SK-N-SH (cell line): Measurements from ENCODE around the gene GLT6D1. TPM values are rescaled to one million over a fixed set of nuclear protein-coding genes. Genes with fewer than 3 reads are reported as not detected.

Experiments used
- CTCF ChIA-PET: fragments of 300-600, 350-600 bp; formaldehyde crosslinking; extraction: SDS; loops from one replicate; lab custom pipeline; 2021; lab: Yijun Ruan, JAX
- POLR2A ChIA-PET: fragments of 350-600 bp; sonication (Branson Sonifier 250); formaldehyde crosslinking; extraction: SDS; loops from one replicate; lab custom pipeline; 2020; ENCODE audit warnings: antibody characterized with exemption, inconsistent platforms; lab: Yijun Ruan, JAX
- DNase-seq: peaks from one replicate; pipeline ENCODE4 v3.0.0; 2012
- H2AFZ ChIP-seq: fragments of 200-600 bp; sonication (generic); 2 replicates; pipeline ENCODE4 v1.8.1; 2016; ENCODE audit warnings: antibody characterized with exemption, mild to moderate bottlenecking, low read depth
- H3F3A ChIP-seq: fragments of 200-600 bp; sonication (generic); replicated peaks from 2 replicates; pipeline ENCODE3; 2016; ENCODE audit warnings: antibody characterized with exemption, mild to moderate bottlenecking; ENCODE audit not compliant: insufficient read depth
- H3K27ac ChIP-seq, 2 experiments: fragments of 200-500 bp in 1 of 2; fragments of 200-600 bp in 1 of 2; sonication (Bioruptor generic) in 1 of 2; sonication (generic), shearing (Covaris generic) in 1 of 2; 2 replicates each; pipeline versions ENCODE4 v1.5.1 to v1.6.1; 2014 to 2016; ENCODE audit warnings: low read depth in 2 of 2, inconsistent platforms in 1 of 2, low read length in 1 of 2, mild to moderate bottlenecking in 1 of 2, mixed read lengths in 1 of 2
- H3K27me3 ChIP-seq: fragments of 200-600 bp; sonication (generic), shearing (Covaris generic); 2 replicates; pipeline ENCODE4 v1.6.1; 2016; ENCODE audit warnings: mixed run types; ENCODE audit not compliant: insufficient read depth
- H3K36me3 ChIP-seq, 2 experiments: fragments of 200-500 bp in 1 of 2; fragments of 200-600 bp in 1 of 2; sonication (Bioruptor generic) in 1 of 2; sonication (generic) in 1 of 2; replicated peaks in 1 of 2; 2 replicates each; pipeline versions ENCODE3 to v1.5.1; 2014 to 2016; ENCODE audit warnings: low read length in 1 of 2, mild to moderate bottlenecking in 1 of 2; ENCODE audit not compliant: insufficient read depth in 2 of 2, control insufficient read depth in 1 of 2
- H3K4me1 ChIP-seq, 2 experiments: fragments of 200-500 bp in 1 of 2; fragments of 200-600 bp in 1 of 2; sonication (Bioruptor generic) in 1 of 2; sonication (generic), shearing (Covaris generic) in 1 of 2; 2 replicates each; pipeline versions ENCODE4 v1.5.1 to v1.6.1; 2014 to 2016; ENCODE audit warnings: low read depth in 1 of 2, low read length in 1 of 2, mixed run types in 1 of 2; ENCODE audit not compliant: insufficient read depth in 2 of 2, control insufficient read depth in 1 of 2
- H3K4me2 ChIP-seq: fragments of 200-600 bp; sonication (generic), shearing (Covaris generic); 2 replicates; pipeline ENCODE4 v1.6.1; 2017; ENCODE audit warnings: mixed run types
- H3K4me3 ChIP-seq, 2 experiments: fragments of 200-500 bp in 1 of 2; fragments of 200-600 bp in 1 of 2; sonication (Bioruptor generic) in 1 of 2; sonication (generic), shearing (Covaris generic) in 1 of 2; 2 replicates each; pipeline versions ENCODE4 v1.5.1 to v1.8.1; 2014 to 2016; ENCODE audit warnings: low read depth in 2 of 2, inconsistent platforms in 1 of 2, low read length in 1 of 2, mild to moderate bottlenecking in 1 of 2, mixed read lengths in 1 of 2, moderate library complexity in 1 of 2
- H3K79me2 ChIP-seq: fragments of 200-600 bp; sonication (generic); 2 replicates; pipeline ENCODE4 v1.8.1; 2017; ENCODE audit warnings: mild to moderate bottlenecking; ENCODE audit not compliant: insufficient read depth
- H3K9ac ChIP-seq: fragments of 200-600 bp; sonication (generic); 2 replicates; pipeline ENCODE4 v1.6.1; 2017; ENCODE audit warnings: mixed run types
- H3K9me2 ChIP-seq: fragments of 200-600 bp; sonication (generic); 2 replicates; pipeline ENCODE4 v1.6.1; 2017; ENCODE audit warnings: mixed run types
- H3K9me3 ChIP-seq: fragments of 200-600 bp; sonication (generic); 2 replicates; pipeline ENCODE4 v1.6.1; 2017; ENCODE audit warnings: mixed run types, mild to moderate bottlenecking, moderate library complexity
- H4K20me1 ChIP-seq: fragments of 200-600 bp; sonication (generic); 2 replicates; pipeline ENCODE4 v1.6.1; 2017; ENCODE audit warnings: mild to moderate bottlenecking, mixed run types; ENCODE audit not compliant: insufficient read depth
- RAD21 ChIP-seq: IDR thresholded peaks from 2 replicates; pipeline ENCODE4 v1.6.1; 2012; ENCODE audit warnings: mild to moderate bottlenecking, low read length
- RXRA ChIP-seq: IDR thresholded peaks from 2 replicates; pipeline ENCODE4 v1.4.0; 2012; ENCODE audit warnings: low read depth, mild to moderate bottlenecking, borderline replicate concordance
- SMC3 ChIP-seq: IDR thresholded peaks from 2 replicates; pipeline ENCODE4 v1.6.1; 2012; ENCODE audit warnings: low read depth, low read length, improper control_type of control experiment
- whole genome bisulfite sequencing: methylation state at CpG from one replicate; pipeline ENCODE4 v1.1.6; 2017; ENCODE audit warnings: low lambda C conversion rate; 5-methylcytosine and 5-hydroxymethylcytosine counted together
- polyA plus RNA-seq, 3 experiments: library from polyadenylated mRNA; depleted of rRNA; stranded (reverse); fragments of >200 nt; gene quantifications; 2 replicates each; pipeline ENCODE4 v1.2.3, GENCODE V29; 2012
- TF ChIP-seq, protein P1 (sequence below): IDR thresholded peaks from 2 replicates; pipeline ENCODE4 v1.4.0; 2012; ENCODE audit warnings: low read depth, borderline replicate concordance
- TF ChIP-seq, protein P2 (sequence below): fragments of 150-350 bp; IDR thresholded peaks from 2 replicates; pipeline ENCODE4 v1.6.1; 2016; ENCODE audit warnings: mild to moderate bottlenecking, low read depth, low read length
- TF ChIP-seq, protein P3 (sequence below): IDR thresholded peaks from 2 replicates; pipeline ENCODE4; 2012
- TF ChIP-seq, protein P4 (sequence below): IDR thresholded peaks from 2 replicates; pipeline ENCODE4 v1.6.1; 2012; ENCODE audit warnings: mild to moderate bottlenecking, low read depth, low read length, moderate library complexity
- TF ChIP-seq, protein P5 (sequence below): fragments of 200-600 bp; sonication (generic); IDR thresholded peaks from 2 replicates; pipeline ENCODE4 v1.6.1; 2017; ENCODE audit warnings: antibody characterized with exemption, mild to moderate bottlenecking, moderate library complexity

The GLT6D1 gene
- polyA plus RNA-seq, 1 of the 3 experiments (the other 2 are of a cell fraction): not detected

DNA sequence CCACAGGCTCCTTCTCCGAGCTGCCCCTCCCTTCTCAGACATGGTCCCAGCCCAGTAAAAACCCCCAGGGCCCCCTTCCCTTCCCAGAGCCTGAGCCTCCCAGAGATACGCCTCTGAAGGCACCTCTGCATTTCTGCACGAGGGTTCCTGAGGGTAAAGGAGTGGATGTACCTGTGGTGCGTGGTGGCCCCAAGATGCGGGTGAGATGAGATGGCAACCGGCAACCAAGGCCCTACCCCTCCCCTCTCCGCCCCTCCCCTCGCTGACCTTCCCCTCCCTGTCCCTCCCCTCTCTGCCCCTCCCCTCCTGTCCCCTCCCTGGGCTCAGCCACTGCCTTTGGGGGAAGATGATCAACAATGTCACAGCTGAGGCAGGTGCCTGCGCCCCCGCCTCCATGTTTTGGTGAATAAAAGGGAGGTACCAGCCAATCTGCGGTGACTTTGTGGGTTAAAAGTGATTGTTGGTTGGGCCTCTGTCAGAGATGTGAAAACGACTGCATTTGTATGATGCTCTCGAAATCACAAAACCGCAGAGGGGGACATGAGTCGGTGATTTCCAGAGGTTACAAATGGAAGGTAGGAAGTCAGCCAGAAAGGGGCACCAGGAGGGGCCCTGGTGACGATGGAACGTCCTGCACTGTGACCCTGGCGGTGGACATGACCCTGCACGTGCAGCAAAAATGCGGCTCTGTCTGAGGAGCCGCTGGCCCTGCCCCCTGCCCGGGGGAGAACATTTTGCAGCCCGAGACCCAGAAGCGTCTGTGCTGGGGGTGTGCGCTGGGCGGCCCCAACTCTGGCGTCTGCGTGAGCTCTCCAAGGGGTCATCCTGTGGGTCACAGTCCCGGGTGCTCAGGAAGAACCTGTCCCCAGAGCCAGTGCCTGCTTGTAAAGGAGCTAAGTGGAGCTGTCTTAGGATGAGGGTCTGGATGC is 27.5 kb upstream of the GLT6D1 start:
- Histone ChIP-seq H3K27me3 (no peaks in the 10 kb centered on the region), H3K79me2 (no peaks in the 10 kb centered on the region), H4K20me1 (no peaks in the 10 kb centered on the region), H3K4me3 (no peak overlapping the region), H2AFZ (no peak overlapping the region), H3K27ac (no peak overlapping the region), H3K9me2 (no peaks in the 10 kb centered on the region), H3K4me1 (peaks cover 0 to 2% of the 10 kb centered on the region in 2 experiments; a peak in 1 of 4 replicates), H3F3A (no peaks in the 10 kb centered on the region), H3K9ac (no peak overlapping the region), H3K36me3 (no peaks in the 10 kb centered on the region), H3K9me3 (no peaks in the 10 kb centered on the region), H3K4me2 (no peak overlapping the region)
- ChIA-PET POLR2A (no interaction called here), CTCF (interaction anchor here (1.0 to 1.3 kb wide), 2 partner anchors 36 to 63 kb away, joined by 4 to 5 read pairs; partner anchors contain the start of gene KCNT1)
- DNase-seq: peak; percentile 9
- TF ChIP-seq, protein P1, sequence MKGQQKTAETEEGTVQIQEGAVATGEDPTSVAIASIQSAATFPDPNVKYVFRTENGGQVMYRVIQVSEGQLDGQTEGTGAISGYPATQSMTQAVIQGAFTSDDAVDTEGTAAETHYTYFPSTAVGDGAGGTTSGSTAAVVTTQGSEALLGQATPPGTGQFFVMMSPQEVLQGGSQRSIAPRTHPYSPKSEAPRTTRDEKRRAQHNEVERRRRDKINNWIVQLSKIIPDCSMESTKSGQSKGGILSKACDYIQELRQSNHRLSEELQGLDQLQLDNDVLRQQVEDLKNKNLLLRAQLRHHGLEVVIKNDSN: no peak
- TF ChIP-seq RXRA (no peak), SMC3 (no peak), RAD21 (no peak)
- TF ChIP-seq, protein P2, sequence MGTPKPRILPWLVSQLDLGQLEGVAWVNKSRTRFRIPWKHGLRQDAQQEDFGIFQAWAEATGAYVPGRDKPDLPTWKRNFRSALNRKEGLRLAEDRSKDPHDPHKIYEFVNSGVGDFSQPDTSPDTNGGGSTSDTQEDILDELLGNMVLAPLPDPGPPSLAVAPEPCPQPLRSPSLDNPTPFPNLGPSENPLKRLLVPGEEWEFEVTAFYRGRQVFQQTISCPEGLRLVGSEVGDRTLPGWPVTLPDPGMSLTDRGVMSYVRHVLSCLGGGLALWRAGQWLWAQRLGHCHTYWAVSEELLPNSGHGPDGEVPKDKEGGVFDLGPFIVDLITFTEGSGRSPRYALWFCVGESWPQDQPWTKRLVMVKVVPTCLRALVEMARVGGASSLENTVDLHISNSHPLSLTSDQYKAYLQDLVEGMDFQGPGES: no peak
- TF ChIP-seq, protein P3, sequence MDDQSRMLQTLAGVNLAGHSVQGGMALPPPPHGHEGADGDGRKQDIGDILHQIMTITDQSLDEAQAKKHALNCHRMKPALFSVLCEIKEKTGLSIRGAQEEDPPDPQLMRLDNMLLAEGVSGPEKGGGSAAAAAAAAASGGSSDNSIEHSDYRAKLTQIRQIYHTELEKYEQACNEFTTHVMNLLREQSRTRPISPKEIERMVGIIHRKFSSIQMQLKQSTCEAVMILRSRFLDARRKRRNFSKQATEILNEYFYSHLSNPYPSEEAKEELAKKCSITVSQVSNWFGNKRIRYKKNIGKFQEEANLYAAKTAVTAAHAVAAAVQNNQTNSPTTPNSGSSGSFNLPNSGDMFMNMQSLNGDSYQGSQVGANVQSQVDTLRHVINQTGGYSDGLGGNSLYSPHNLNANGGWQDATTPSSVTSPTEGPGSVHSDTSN: no peak
- TF ChIP-seq, protein P4, sequence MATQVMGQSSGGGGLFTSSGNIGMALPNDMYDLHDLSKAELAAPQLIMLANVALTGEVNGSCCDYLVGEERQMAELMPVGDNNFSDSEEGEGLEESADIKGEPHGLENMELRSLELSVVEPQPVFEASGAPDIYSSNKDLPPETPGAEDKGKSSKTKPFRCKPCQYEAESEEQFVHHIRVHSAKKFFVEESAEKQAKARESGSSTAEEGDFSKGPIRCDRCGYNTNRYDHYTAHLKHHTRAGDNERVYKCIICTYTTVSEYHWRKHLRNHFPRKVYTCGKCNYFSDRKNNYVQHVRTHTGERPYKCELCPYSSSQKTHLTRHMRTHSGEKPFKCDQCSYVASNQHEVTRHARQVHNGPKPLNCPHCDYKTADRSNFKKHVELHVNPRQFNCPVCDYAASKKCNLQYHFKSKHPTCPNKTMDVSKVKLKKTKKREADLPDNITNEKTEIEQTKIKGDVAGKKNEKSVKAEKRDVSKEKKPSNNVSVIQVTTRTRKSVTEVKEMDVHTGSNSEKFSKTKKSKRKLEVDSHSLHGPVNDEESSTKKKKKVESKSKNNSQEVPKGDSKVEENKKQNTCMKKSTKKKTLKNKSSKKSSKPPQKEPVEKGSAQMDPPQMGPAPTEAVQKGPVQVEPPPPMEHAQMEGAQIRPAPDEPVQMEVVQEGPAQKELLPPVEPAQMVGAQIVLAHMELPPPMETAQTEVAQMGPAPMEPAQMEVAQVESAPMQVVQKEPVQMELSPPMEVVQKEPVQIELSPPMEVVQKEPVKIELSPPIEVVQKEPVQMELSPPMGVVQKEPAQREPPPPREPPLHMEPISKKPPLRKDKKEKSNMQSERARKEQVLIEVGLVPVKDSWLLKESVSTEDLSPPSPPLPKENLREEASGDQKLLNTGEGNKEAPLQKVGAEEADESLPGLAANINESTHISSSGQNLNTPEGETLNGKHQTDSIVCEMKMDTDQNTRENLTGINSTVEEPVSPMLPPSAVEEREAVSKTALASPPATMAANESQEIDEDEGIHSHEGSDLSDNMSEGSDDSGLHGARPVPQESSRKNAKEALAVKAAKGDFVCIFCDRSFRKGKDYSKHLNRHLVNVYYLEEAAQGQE: no peak
- TF ChIP-seq, protein P5, sequence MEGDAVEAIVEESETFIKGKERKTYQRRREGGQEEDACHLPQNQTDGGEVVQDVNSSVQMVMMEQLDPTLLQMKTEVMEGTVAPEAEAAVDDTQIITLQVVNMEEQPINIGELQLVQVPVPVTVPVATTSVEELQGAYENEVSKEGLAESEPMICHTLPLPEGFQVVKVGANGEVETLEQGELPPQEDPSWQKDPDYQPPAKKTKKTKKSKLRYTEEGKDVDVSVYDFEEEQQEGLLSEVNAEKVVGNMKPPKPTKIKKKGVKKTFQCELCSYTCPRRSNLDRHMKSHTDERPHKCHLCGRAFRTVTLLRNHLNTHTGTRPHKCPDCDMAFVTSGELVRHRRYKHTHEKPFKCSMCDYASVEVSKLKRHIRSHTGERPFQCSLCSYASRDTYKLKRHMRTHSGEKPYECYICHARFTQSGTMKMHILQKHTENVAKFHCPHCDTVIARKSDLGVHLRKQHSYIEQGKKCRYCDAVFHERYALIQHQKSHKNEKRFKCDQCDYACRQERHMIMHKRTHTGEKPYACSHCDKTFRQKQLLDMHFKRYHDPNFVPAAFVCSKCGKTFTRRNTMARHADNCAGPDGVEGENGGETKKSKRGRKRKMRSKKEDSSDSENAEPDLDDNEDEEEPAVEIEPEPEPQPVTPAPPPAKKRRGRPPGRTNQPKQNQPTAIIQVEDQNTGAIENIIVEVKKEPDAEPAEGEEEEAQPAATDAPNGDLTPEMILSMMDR: no peak
- WGBS: 48% methylated on average over 23 of the region's 29 CpGs
